Suprapubic skin (tissue), 4 donors: ENCODE results near the gene EDA. TPM values are rescaled to one million over a fixed set of nuclear protein-coding genes. Genes with fewer than 3 reads are reported as not detected.

Experiments
- DNase-seq, 2 donors: peaks; one replicate each; pipeline ENCODE4 v3.0.0-alpha.2; 2019; ENCODE audit warnings: low spot score in 2 of 2
- H3K27ac ChIP-seq: fragments of 200-600 bp; sonication (generic); one replicate; pipeline ENCODE4 v1.5.1; 2019
- H3K27me3 ChIP-seq: fragments of 200-600 bp; sonication (generic); one replicate; pipeline ENCODE4 v1.5.1; 2019
- H3K36me3 ChIP-seq: fragments of 200-600 bp; sonication (generic); one replicate; pipeline ENCODE4 v1.5.1; 2019
- H3K4me1 ChIP-seq: fragments of 200-600 bp; sonication (generic); one replicate; pipeline ENCODE4 v1.5.1; 2019
- H3K4me3 ChIP-seq: fragments of 200-600 bp; sonication (generic); one replicate; pipeline ENCODE4 v1.5.1; 2019; ENCODE audit warnings: mild to moderate bottlenecking
- H3K9me3 ChIP-seq: fragments of 200-600 bp; sonication (generic); one replicate; pipeline ENCODE4 v1.5.1; 2019
- EP300 ChIP-seq: sonication (generic); formaldehyde crosslinking; IDR thresholded peaks from one replicate; pipeline ENCODE4 v1.6.1; 2017; ENCODE audit warnings: antibody characterized with exemption
- POLR2A ChIP-seq, 2 donors: fragments of 450-650 bp; IDR thresholded peaks; one replicate each; pipeline ENCODE4 v1.6.1; 2017; ENCODE audit warnings: antibody characterized with exemption in 2 of 2, mild to moderate bottlenecking in 2 of 2, moderate library complexity in 2 of 2
- POLR2AphosphoS5 ChIP-seq, 3 donors: sonication (generic); formaldehyde crosslinking; IDR thresholded peaks; one replicate each; pipeline ENCODE4 v1.6.1; 2017; ENCODE audit warnings: antibody characterized with exemption in 3 of 3
- WGBS: methylation state at CpG from one replicate; pipeline ENCODE4 v1.1.5; 2018; 5-methylcytosine and 5-hydroxymethylcytosine counted together
- total RNA-seq, 4 donors: library from RNA; depleted of rRNA; stranded (reverse); fragments of >200 nt; gene quantifications; one replicate each; pipeline ENCODE4 v1.1.0, GENCODE V29; 2016
- TF ChIP-seq, protein P1 (sequence below), 2 donors: fragments of 200-600 bp in 1 of 2; fragments of 450-650 bp in 1 of 2; sonication (generic) in 1 of 2; IDR thresholded peaks; one replicate each; pipeline ENCODE4 v1.5.1; 2016 to 2019; ENCODE audit warnings: antibody characterized with exemption in 2 of 2, mild to moderate bottlenecking in 1 of 2, moderate library complexity in 1 of 2

The EDA gene
- total RNA-seq, 4 donors from 2014 or later = 5.6 to 10.9 (median 7.5) TPM

DNA sequence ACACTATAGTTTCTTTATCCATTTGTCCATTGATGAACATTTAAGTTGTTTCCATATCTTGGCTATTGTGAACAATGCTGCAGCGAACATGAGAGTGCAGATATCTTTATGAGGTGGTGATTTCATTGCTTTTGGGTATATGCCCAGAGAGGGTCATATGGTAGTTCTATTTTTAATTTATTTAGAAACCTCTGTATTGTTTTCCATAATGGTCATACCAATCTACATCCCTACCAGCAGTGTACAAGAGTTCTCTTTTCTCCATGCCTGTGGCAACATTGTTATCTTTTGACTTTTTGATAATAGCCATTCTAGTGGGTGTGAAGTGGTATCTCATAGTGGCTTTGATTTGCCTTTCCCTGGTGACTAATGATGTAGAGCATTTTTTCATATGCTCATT, 48.8 kb downstream of the EDA start:
- TF ChIP-seq POLR2A (IDR thresholded peaks at IDR 0.05) (no peak), EP300 (no peak), POLR2AphosphoS5 (IDR thresholded peaks at IDR 0.05) (no peak)
- TF ChIP-seq, protein P1, sequence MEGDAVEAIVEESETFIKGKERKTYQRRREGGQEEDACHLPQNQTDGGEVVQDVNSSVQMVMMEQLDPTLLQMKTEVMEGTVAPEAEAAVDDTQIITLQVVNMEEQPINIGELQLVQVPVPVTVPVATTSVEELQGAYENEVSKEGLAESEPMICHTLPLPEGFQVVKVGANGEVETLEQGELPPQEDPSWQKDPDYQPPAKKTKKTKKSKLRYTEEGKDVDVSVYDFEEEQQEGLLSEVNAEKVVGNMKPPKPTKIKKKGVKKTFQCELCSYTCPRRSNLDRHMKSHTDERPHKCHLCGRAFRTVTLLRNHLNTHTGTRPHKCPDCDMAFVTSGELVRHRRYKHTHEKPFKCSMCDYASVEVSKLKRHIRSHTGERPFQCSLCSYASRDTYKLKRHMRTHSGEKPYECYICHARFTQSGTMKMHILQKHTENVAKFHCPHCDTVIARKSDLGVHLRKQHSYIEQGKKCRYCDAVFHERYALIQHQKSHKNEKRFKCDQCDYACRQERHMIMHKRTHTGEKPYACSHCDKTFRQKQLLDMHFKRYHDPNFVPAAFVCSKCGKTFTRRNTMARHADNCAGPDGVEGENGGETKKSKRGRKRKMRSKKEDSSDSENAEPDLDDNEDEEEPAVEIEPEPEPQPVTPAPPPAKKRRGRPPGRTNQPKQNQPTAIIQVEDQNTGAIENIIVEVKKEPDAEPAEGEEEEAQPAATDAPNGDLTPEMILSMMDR (IDR thresholded peaks at IDR 0.05) = no peak

DNA sequence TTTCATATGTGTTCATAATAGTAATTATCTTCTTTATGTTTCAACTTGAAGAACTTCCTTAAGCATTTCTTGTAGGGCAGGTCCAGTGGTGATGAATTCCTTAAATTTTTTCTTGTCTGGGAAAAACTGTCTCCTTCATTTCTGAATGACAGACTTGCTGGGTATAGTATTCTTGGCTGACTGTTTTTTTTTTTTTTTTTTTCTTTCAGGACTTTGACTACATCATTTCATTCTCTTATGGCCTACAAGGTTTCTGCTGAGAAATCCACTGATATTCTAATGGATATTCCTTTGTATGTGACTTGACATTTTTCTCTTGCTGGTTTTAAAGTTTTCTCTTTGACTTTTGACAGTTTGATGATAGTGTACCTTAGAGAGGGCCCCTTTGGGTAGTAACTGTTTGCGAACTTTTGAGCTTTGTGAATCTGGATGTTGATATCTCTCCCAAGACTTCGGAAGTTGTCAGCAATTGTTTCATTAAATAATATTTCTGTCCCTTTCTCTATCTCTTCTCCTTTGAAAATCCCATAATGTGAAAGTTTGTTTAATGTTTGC, 54.2 kb downstream of the EDA start:
- no peak overlapping the region for H3K4me3 ChIP-seq
- no peak for DNase-seq
- TF ChIP-seq, protein P1 (IDR thresholded peaks at IDR 0.05) = no peak
- TF ChIP-seq POLR2A (IDR thresholded peaks at IDR 0.05) = no peak
- no peak for TF ChIP-seq POLR2AphosphoS5 (IDR thresholded peaks at IDR 0.05)
- no peak for TF ChIP-seq EP300
- no peaks in the 10 kb centered on the region for H3K9me3 ChIP-seq
- no peaks in the 10 kb centered on the region for H3K27me3 ChIP-seq
- H3K4me1 ChIP-seq = no peaks in the 10 kb centered on the region
- no peaks in the 10 kb centered on the region for H3K36me3 ChIP-seq
- WGBS = 0% methylated on average over 2 of the region's 2 CpGs
- no peak overlapping the region for H3K27ac ChIP-seq

More for the DNA sequence above, 48.8 kb downstream of the EDA start:
- Histone ChIP-seq H3K36me3 (no peaks in the 10 kb centered on the region), H3K9me3 (no peaks in the 10 kb centered on the region), H3K27me3 (no peaks in the 10 kb centered on the region), H3K27ac (no peak overlapping the region), H3K4me1 (no peaks in the 10 kb centered on the region), H3K4me3 (no peak overlapping the region)
- 72% methylated on average over 1 of the region's 1 CpG for WGBS
- no peak for DNase-seq

DNA sequence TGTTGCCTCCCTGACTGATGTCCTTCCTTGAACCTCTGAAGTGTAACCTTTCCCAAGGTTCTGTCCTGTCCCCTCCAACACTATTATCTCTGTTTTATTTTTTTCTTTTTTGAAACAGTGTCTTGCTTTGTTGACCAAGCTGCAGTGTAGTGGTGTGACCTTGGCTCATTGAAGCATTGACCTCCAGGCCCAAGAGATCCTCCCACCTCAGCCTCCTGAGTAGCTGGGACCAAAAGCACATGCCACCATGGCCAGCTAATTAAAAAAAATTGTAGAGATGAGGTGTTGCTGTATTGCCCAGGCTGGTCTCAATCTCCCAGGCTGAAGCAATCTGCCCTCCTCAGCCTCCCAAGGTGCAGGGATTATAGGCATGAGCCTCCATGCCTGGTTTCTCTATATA, 59.0 kb downstream of the EDA start:
- Histone ChIP-seq H3K27ac (no peak overlapping the region), H3K36me3 (no peaks in the 10 kb centered on the region), H3K9me3 (no peaks in the 10 kb centered on the region), H3K27me3 (no peaks in the 10 kb centered on the region), H3K4me3 (no peak overlapping the region), H3K4me1 (no peaks in the 10 kb centered on the region)
- no peak for DNase-seq
- no peak for TF ChIP-seq POLR2A (IDR thresholded peaks at IDR 0.05)
- TF ChIP-seq, protein P1 (IDR thresholded peaks at IDR 0.05) = no peak
- TF ChIP-seq POLR2AphosphoS5 (IDR thresholded peaks at IDR 0.05) = no peak
- no peak for TF ChIP-seq EP300

DNA sequence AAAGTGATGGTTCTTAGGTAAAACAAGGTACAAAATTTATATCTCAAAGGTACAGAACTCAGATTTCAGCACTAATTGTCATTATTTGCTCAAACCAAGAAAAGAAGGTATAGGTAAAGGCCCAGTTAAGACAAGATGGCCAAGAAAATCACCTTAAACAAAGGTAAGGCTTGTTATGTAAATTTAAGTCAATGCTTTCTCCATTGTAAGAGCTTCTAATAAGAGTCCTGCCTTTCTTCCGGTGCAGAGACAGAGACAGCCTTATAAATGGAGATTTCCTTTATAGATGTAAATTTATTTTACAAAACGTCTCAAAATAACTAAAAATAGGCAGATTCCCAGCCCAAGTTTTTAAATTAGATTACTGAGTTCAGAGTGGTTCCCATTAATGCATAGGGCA, 89.9 kb downstream of the EDA start:
- WGBS = 60% methylated on average over 2 of the region's 2 CpGs
- Histone ChIP-seq H3K9me3 (no peaks in the 10 kb centered on the region), H3K4me1 (no peaks in the 10 kb centered on the region), H3K4me3 (no peak overlapping the region), H3K36me3 (no peaks in the 10 kb centered on the region), H3K27ac (no peak overlapping the region), H3K27me3 (no peaks in the 10 kb centered on the region)
- TF ChIP-seq POLR2AphosphoS5 (IDR thresholded peaks at IDR 0.05) = no peak
- no peak for TF ChIP-seq POLR2A (IDR thresholded peaks at IDR 0.05)
- TF ChIP-seq, protein P1 (IDR thresholded peaks at IDR 0.05) = no peak
- no peak for TF ChIP-seq EP300
- DNase-seq = no peak

DNA sequence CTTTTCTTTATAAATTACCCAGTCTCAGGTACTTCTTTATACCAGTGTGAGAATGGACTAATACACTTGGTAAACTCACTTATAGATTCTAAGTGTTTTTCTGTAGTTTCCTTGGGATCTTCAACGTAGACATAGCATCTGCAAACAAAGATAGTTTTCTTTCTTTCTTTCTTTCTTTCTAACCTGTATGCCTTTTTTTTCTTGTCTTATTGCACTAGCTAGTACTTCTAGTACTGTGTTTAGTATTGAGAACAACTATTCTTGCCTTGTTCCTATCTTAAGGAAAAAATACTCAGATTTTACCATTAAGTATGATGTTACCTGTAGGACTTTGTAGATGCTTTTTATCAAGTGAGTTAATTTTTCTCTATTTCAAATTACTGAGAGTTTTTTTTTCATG, 102.2 kb downstream of the EDA start:
- Histone ChIP-seq H3K4me1 (no peaks in the 10 kb centered on the region), H3K27ac (no peak overlapping the region), H3K9me3 (no peaks in the 10 kb centered on the region), H3K36me3 (no peaks in the 10 kb centered on the region), H3K4me3 (no peak overlapping the region), H3K27me3 (no peaks in the 10 kb centered on the region)
- no peak for DNase-seq
- TF ChIP-seq POLR2AphosphoS5 (IDR thresholded peaks at IDR 0.05) (no peak), EP300 (no peak), POLR2A (IDR thresholded peaks at IDR 0.05) (no peak)
- TF ChIP-seq, protein P1 (IDR thresholded peaks at IDR 0.05) = no peak
- 96% methylated on average over 1 of the region's 1 CpG for WGBS
